NOMO-1 treated with dmso at 0.1 percent for 144 hours (cell line): Measurements from ENCODE around the gene CABP4.
A peak's percentile ranks its signal among the peaks of the same experiment; 100 is the strongest.

Source experiments
- DNase-seq: peaks from one replicate; lab custom pipeline; 2025; ENCODE audit not compliant: unreplicated experiment; lab: John Stamatoyannopoulos, UW

CABP4 gene

DNA sequence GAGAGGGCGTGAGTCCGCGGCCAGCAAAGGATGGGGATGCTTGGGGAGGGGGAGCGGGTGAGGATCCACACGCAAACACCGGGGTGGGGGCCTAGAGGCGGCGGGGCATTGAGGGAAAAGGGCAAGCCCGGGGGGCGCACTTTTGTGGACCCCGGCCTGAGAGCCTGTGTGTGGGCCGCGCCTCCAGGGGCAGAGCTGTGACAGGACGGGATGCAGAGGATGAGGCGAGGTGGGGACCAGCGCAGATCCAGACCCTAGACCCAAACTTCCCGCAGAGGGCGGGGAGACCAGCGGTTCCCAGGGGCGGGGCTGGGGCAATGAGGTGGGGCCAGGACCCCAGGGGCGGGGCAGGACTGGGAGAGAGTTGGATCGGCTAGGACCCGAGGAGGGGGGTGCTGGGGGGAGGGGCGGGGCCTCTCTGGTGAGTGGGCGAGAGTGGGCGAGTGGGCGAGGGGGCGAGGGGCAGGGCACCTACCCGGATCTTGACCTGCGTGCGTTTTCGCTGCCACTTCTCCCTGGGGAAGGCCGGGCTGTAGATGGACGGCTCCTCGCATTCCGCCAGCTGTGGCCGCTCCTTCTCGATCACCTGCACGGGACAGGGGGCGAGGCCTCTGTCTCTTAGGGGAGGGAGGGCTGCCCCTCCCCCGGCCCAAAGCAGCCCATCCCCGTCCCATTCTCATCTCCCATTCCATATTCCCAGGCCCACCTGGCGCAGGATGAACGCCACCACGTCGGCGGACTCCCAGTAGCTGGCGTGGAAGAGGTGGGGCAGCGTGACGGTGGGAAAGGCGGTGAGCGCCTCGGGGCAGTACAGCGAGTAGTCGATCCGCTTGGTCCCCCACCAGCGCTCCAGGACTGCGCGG is 39.4 kb downstream of the CABP4 start:
- no peak for DNase-seq

DNA sequence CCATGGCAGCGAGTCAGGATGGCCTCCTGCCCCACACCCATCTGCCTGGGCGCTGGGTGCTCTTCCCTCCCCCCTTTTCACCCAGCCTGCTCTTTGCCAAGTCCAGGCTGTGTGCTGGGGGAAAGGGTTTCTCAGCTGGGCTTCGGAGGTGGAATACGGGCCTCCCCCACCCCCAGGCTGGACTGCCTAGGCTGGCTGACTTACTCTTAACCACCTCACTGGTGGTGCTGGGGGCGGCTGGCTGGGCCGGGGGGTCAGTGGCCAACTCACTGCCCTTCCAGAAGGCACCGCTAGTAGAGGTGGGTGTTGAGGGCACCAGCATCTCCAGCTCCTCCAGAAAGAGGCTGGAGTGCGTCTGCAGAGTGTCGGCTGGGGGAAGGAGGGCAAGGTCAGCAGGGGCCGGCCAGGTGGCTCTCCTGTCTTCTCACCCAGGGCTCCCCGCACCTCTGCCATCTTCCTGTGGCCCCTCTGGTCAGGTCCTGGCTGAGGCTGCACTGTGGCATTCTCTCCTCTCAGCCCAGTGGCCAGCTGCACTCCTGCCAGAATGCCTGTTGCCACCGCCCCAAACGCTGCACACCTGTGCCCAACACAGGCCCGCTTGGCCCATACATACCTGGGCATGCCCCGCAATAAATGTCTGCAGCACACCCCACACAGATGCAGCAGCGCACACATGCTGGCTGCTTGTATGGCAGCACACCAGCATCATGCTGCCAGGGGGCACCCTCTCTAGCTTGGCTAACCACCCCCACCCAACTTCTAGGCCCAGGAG is 40.3 kb downstream of the CABP4 start:
- no peak for DNase-seq

DNA sequence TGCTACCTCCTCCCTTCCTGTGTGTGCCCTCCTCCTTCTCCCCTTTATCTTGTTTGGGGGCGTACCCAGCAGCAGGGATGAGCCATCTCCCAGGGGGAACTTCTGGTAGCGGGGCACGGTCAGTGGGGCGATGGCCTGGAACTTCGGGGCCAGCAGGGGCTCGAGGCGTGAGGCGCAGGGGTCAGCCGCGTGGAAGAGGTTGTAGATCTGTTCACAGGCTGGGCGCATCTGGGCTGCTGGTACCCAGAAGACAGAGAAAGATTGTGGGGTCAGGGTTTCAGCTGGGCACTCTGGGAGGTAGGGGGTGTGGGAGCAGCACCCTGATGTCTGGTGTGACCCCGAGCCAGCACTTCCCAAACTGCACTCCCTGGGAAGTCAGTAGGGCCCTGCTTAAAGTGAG is 41.0 kb downstream of the CABP4 start:
- no peak for DNase-seq

DNA sequence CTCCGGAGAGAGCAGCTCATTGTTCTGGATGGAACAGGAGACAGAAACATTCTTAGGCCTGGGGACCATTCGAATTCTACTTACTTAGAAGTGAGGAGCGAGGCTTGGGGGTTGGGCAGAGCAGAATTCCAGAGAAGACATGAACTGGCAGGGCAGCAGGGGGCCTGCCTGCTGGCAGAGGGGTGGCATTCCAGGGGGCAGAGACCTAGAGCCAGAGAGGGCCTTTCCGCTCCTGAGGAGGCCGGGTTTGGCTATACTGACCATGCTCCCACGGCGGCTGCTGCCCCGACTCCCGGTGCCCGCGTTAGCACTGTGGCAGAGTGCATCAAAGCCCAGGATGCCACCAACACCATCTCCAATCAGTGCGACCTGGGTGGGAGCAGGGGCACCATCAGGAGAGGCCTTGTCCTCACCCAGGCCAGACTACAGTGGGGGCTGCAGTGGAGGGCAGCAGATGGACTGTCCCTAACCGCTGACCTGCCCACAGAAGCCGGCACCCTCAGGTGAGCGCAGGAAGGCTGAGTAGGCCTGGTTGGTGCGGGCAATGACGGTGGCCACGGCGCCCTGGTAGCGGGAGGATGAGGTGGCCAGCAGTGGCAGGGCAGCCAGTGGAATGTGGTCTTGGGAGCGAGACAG is 42.6 kb downstream of the CABP4 start:
- no peak for DNase-seq

DNA sequence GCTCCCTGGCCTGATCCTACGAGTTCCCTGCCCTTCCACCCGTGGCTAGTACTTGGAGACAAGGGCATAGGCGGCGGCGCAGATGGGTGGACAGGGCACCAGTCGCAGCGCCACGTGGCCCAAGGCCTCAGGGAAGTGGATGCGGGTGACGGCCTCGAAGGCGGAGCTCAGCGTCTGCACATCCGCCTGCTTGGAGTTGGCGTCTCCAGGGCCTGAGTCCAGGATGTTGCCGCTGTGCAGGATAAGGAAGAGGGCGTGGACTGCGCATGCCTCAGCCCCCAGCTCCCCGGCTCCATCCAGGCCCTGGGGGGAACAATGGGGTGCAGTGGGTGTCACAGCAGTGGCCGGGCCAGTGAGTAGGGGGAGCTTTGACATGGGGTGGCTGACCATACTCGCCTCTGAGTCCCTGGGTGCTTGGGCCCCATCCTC is 43.4 kb downstream of the CABP4 start:
- no peak for DNase-seq

DNA sequence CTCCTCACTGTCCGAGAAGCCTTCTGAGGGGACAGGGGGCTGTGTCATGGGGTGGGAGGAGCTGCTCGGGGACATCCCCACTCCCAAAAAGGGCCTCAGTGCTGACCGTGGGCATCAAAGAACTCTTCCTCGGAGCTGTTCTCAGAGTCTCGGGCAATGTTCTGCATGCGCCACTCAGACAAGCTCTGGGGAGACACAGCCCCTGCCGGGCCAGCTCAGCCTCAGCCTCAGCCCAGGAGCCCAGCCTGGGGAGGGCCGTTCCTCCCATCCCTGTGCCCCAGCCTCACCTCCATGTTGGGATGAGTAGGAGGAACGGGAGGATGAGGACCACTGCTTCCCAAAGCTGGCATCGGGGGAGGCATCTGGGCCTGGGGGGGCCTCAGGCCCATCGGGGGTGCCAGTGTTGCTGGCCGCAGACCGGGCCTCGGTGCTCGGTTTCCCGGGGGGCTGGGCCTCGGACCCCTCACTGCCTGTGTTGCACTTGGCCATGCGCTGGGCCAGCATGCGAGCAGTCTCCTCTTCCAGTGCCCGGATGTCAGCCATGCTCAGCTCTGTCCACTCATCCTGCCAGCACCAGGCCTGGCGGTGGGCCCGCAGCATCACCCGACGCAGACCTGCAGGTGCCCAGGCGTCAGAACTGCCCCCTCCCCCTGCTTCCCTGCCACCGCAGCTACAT is 44.8 kb downstream of the CABP4 start:
- no peak for DNase-seq

DNA sequence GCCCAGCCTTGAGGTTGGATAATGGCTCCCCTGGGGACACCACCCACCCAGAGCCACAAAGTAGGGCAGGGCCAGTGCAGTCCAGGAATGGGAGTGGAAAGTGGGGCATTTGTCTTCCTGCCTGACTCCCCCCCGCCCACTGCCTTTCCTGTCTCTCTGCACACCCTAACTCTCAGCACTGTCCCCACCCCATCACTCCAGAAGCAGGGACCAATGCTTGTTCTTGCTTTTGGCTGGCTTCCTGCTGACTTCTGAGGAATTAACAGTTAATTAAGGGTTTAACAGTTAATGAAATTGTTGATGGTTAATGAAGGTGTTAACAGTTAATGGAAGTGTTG is 45.3 kb downstream of the CABP4 start:
- DNase-seq = no peak

DNA sequence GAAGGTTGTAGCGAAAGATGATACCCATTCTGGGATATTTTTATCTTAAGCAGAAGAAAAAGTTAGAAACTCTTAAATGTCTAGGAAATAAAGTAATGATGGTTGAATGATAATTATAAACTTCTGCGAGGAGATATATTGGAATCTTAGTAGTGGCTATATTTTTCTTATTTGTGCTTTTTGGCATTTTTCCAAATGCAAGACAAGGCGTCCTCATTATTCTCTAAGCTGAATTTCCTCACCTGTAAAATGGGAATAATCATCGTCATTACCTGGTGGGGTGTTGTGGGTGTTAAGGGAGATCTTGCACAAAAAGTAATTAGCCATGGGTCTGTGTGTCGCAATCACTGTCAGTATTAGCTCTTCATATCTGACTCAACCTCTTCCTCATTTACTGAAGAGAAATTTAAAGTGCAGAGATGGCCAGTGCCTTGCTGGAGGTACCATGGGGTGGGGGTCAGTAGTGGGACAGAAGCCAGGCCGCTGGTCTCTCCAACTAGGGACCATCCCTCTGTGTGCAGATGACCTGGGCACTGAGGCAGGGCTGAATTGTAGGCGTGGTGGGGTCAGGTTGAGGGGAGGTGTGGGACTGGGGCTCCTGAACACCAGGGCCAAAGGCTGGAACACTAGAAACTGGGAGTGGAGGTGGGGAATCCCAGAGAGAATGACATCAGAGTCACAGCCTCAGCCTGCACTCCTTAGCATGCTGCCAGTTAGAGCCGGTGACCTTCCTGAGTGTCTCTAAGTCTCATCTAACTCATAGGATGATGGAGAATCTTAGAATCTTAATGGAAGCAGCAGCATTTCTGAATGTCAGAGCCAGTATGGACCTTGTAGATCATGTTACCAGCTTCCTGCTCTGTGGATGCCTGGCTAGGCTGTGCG is 45.9 kb downstream of the CABP4 start:
- peak; percentile 51 for DNase-seq

DNA sequence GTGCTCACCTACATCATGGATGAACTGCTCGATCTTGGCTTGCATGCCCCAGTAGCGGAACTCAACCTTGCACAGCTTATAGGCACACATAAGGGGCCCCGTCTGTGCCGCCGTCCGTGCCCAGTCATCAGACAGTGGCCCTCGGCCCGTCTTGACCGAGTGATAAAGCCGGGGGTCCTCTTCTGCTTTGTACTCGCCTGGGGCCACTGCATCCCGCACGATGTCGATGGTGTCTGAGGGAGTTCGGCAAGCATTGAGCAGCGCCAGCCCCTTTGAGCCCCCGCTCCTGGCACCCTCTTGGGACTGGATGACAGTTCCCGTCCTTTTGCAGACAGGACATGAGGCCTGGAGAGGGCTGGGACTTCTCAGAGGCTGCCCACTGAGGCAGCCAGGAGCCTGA is 46.7 kb downstream of the CABP4 start:
- no peak for DNase-seq

DNA sequence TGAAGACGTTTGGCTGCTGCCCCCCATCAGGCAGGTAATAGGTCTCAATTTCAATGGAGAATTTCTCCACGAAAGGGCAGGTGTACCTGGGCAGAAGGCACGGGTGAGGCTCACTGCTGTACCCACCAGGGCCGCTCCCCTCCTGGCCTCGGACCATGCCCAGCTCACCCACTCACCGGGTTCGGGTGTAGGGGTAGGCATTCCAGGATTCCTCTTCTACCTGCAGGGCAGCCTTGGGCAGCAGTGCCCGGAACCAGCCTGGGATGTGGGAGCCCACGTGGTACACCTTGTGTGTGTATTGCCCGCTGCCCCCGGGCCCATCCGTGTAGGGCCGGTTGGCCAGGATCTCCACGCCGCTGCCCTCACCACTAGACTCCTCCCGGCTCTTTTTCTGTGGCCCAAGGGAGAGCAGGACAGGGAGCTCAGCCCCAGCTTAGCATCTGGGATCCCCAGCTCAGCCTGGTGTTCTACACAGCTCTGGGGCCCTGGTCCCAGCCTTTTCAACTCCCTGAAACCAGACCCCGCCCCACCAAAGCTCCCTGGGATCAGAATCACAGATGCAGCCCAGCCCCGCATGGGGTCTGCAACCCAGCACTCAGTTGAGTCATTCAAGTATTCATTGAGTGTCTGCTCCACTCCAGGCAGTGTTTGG is 47.3 kb downstream of the CABP4 start:
- DNase-seq = no peak

DNA sequence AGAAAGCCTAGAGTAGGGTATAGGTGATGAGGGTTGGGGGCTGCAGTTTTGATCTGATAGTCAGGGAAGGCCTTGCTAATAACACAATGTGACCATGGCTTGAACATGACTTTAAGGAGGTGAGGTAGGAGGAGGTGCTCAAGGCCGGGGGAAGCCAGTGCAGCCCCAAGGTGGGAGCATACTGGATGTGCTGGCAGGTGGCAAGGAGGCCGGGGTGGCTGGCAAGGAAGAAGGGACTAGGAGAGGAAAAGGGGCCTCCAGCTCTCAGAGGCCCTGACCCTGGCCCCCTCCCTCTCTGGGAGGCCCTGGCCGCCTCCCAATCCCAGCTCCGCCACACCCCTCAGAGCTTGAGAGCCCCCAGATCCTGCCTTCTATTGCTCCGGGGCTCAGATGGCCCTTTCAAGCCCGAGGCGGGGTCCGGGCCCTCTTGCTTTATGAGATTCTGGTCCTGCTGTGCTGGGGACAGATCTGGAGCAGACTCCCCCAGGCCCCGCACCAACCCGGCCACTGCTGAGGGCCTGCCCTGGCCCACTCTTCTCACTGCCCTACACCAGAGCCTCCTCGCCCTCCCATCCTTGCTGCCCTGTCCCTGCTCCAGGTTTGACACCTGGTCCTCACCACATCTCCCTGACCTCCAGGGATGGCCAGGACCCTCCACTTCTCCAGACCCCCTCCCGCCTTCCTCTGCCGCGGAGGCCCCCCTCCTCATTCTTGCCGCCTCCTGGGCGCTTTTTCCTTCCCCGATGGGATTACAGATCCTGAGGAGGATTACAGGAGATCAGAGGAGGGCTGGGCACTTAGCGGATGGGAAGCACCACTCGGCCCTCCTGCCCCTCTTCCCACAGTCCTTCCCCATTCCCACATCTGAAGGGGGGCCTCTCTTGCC is 48.2 kb downstream of the CABP4 start:
- DNase-seq = no peak

DNA sequence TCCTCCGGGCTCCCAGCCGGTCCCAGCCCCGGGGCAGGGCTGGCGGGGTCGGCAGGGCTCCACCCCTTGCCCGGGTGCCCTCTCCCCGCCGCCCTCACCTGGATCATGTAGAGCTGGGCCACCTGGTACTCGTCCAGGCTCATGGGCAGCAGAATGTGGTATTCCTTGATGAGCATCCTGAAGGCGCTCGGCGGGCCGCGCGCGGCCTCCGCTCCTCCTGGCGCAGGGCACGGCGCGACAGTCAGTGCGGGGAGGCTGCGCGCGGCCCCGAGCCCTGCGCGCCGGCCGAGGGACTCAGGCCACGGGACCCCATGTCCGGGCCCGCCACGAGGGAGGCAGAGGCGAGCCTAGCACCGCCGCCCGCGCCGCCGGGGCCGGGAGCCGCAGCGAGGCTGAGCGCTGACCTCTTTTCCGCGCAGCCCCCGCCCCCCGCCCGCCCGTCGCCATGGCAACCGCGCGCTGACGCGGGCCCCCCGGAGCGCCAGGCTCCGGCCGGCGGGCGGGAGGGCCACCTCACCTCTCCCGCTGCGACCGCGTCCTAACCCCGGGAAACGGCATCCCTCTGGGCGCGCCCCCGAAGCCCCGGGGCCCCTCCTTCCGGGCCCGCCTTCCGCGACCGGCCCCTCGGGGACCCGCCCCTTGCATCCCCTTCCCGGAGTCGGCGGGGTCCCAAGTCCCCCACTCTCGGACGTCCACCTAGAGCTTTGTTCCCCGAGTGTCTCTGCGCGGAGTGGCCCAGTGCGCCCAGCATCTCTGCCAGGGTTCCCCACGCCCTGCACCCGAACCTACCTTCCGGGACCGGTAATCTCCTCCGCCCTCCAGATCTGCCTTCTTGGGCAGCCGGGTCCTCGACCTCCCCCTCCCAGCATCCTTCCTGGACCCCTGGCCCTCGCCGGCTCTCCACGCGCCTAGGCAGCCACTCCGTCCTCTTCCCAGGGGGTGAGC is 49.1 kb downstream of the CABP4 start:
- DNase-seq = no peak

DNA sequence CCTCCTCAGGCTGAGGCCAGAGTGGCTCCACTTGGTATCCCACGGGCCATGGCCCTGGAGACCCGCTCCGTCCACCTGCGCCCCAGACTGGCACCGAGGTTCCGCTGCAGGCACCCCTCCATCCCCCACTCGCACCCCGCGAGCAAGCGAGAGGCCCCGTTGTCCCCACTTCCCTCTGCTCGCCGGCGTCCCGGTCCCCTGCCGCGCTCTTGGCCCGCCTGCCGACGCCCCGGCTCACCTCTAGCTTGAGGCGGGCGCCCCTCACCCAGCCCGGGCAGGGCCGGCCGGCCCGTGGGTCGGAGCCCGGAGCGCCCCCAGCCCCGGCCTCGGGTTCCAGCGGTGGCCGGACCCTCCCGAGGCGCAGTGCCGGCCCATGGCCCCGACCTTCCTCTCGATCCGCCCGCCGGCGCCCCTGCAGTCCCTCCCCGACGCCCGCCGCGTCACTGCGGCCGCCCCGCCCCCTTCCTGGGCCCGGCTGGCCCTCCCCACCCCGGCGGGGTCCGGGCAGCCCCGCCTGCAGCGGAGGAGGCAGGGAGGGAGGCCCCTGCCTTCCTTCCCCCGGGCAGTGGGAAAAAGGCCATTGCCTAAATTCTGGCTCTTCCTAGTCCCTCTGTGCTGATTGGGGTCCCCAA is 49.9 kb downstream of the CABP4 start, which contains the start of gene PITPNM1:
PITPNM1 (minus strand) TSS at position 414 of the 632 bp plus-strand sequence. CDS start 1,183 bp downstream, outside the sequence.
- peak; percentile 8 for DNase-seq

DNA sequence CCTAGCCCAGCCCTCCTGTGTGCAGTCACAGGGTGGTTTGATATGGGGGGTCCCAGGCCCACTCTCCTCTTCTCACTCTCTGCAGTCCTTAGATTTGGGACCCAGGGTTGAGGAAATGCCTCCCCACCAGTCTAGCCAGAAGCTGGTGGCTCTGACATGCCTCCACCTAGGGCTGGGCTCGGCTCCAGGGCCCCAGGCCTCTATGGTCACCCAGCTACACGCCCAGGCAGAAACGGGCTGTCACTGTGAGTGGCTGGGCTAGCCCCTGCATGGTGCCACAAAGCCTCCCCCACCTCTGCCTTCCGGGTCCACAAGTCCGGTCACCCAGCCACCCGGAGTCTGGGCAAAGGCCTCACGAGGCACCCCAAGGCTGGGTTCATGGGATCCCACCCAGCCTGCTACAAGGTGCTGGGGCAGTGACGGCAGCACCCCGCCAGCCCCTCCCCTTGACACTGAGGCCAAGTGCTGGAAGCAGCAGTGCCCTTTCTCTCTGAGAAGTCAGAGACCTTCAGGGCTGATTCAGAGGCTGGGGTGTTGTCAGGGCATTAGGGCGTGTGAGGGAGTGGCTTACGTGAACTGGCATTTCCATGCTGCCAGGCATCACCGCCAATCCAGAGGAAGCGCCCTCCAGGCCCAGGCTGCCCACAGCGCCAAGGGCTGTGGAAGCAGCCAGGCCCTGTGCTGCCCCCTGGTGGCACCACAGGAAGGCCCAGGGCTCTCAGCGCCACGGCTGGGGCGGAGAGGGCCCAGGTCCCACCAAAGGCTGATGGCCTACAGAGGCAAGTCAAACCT is 50.6 kb downstream of the CABP4 start:
- peak; percentile 90 for DNase-seq

DNA sequence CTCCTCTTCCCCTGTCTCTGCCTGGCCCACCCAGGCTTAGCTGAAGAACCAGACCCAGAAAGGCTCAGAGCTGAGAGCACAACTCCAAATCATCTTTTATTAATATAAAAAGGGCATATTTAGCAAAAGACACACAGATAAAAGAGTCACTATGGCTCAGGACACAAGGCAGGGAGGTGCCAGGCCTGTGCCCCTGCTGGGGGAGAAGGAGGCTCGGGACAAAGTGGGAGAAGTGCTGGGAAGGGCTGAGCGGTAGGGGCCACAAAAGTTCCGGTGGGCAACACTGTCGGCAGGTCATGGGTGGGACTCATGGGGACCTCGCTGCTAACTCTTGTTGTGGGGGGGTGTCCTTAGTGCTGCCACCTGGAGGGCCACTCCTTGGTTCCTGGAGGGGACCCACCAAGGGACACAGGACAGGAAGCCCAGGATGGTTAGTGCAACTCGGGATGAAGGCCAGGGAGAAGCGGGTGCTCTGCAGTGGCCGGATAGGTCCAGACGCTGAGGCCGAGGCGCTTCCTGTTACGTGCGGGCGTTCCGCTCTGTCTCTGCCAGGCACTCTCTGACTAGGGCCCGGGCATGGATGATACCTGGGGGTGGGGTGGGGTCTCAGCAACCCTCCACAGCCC is 51.4 kb downstream of the CABP4 start:
- DNase-seq = no peak
